NCI-H524 treated with DMSO at 0.1 percent for 48 hours (cell line): ENCODE results near the gene PIK3CD.
"Not testable (repeated sequence)": the region's sequence is repeated elsewhere in the genome, so short reads cannot be mapped to it uniquely, and the experiment has no call there.

Experiments used
- DNase-seq: peaks from one replicate; lab custom pipeline; 2025; lab: John Stamatoyannopoulos, UW

PIK3CD gene

DNA sequence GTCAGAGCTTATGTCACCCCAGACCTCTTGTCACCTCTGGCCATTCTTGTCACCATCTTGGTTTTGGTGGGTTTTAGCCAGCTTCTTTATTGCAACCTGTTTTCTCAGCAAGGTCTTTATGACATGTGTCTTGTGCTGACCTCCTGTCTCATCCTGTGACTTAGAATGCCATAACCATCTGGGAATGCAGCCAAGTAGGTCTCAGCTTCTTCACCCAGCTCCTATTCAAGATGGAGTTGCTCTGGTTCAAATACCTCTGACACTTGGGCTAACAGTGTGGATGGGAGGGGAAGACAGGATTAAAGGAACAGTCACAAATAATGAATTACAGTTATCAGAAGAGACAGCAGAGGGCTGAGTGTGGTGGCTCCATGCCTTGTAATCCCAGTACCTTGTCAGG lies 30.5 kb upstream of the PIK3CD start:
- no peak for DNase-seq

- no peak for DNase-seq
Observed at GRCh38 chr1:9624081-9624480, 27.4 kb upstream of the PIK3CD start.

DNA sequence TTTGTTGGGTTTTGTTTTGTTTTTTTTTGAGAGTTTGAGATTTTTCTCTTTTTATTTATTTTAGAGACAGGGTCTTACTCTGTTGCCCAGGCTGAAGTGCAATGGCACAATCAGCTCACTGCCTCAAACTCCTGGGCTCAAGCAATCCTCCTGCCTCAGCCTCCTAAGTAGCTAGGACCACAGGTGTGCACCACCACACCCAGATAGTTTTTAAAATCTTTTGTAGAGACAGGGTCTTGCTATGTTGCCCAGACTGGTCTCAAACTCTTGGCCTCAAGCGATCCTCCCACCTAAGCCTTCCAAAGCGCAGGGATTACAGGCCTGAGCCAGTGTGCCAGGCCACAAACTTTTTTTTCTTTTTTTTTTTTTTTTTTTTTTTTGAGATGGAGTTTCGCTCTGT lies 26.5 kb upstream of the PIK3CD start:
- not testable (repeated sequence) for DNase-seq

DNA sequence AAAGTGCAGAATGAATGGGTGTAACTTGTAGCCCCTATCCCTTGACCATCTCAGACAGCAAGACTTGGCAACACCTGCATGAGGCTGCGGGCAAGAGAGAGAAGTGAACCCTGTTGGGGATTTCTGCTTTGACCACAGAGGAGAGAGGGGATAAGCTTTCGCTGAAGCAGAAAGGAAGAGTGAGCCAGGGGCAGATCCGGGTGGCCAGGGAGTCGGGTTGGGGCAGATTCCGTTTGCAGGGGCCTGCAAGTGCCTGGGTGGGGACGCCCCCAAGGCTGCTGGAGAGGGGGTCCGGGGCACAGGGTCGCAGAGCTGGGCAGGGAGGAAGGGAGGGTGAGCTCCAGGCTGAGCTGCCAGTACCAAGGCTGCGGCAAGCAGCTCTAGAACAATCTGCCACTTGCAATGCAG lies 25.3 kb upstream of the PIK3CD start:
- DNase-seq: no peak

- DNase-seq: no peak
Observed at GRCh38 chr1:9628541-9629444, 22.7 kb upstream of the PIK3CD start.

GRCh38 chr1:9629445-9630201 lies 21.9 kb upstream of the PIK3CD start:
- no peak for DNase-seq

DNA sequence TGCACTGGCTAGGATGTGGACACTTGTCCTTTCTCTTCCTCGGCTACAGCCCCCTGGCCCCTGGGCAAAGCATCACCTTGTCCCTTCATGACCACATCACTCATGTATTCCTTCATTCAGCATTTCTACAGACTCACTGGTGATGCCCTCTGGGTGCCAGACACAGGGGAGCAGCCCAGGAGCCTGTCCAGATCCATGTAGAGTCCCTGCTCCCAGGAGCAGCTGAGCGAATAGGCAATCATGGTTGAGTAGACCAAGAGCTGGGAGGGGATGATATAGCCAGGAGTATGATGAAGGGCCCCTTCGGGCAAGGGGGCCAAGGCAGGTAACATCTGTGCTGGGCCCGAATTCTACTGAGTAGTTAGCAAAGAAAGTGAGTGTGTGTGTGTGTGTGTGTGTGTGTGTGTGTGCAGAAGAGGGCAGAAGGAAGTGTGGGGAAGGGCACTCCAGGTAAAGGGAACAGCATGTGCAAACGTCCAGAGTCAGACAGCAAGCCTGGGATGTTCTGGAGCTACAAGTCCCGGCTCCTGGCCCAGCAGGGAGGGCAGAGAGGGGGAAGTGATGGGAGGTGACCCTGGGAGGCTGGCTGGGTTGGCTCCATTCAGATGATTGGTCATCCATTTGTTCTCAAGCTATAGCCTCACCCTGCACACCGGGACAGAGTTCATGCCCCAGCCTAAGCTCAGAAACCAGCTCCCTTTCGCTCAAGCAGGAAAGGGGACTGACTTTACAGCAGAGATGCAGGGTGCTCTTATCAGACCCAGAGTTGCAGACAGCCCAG lies 21.0 kb upstream of the PIK3CD start:
- no peak for DNase-seq

- DNase-seq: no peak
Observed at GRCh38 chr1:9631613-9632012, 19.9 kb upstream of the PIK3CD start.

DNA sequence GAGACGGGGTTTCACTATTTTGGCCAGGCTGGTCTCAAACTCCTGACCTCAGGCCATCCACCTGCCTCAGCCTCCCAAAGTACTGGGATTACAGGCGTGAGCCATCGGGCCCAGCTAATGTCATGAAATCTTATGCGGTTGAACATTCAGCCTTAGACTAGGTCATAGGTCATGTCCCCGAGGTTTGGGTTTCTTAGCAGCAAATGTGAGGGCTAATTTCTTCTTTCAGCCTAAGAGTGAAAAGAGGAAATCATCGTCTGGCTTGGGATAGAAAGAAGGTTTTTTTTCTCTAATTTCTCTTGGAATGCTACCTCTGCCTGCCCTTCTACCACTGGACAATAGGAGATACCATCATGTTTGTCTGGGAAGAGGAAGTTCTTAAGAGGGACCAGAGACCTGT lies 18.0 kb upstream of the PIK3CD start:
- DNase-seq: no peak

- DNase-seq: no peak
Observed at GRCh38 chr1:9634582-9634981, 16.9 kb upstream of the PIK3CD start.

DNA sequence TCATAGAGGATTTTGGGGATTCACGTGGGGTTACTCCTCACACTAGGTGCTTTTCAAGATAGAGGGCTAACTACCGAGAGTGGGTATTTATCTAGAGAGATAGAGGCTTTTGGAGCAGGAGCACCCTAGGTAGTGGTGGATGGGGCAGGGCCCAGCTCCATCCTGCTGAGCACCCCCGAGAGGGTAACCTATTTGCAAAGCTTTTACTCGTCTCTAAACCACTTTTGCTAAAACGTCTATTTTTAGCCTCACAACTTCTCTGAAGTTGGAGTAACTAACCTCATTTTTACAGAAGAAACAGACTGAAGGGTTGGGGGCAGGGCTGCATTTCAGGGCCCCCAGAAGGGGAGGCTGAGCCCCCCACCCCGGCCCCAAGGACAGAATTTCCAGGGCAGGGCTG lies 12.3 kb upstream of the PIK3CD start:
- DNase-seq: no peak

DNA sequence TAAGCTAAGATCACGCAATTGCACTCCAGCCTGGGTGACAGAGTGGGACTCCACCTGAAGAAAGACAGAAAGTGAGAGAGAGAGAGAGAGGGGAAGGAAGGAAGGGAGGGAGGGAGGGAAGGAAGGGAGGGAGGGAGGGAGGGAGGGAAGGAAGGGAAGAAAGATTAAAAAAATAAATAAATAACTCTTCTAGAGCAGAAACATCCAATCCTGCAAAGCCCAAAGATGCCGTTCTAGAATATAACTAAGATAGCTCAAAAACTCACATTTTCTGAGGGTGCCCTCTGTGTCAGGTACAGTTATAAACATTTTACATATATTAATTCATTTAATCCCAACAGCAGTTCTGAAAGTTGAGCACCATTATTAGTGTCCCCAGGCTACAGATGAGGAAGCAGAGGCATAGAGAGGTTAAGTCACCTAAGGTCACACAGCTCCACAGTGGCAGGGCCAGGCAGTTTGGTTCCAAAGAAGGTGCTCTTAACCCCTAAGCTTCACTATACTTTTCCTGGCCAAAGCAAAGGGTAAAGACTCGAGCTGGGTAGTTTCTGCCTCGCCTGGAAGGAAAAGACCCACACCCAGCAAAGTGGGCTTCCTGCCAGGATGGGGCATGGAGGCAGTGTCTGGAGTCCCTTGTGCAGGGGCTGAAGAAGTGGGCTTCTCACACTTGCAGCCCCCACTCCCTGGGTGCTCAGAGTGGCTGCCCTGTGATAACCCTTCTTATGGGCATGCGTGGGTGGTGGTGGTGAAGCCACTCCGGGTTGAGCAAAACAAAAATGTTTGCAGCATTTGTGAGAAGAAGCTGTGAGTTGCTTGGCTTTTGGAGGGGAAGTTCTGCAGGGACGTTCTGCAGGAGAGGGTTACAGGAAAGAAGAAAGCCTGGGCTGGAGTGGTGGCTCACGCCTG lies 7.9 kb upstream of the PIK3CD start:
- DNase-seq: no peak

GRCh38 chr1:9646037-9646436 lies 5.5 kb upstream of the PIK3CD start:
- DNase-seq: no peak

DNA sequence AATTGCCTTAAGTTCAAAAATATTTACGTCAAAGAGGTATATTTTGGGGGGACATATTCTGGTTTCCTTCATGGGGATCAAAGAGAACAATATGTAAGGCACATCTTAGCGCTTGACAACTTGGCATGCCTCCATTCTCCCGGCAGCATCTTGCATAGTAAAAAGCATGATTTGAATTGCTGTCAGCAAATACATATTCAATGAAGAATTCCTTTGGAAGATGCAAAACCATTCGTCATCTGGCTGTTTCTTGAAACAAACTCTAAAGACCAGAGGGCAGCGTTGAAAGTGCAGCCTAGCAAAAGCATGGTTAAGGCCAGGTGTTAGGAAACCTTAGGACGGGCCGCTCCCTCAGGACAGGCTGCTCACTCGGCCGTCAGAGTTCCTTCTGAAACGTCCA lies 3.4 kb upstream of the PIK3CD start:
- DNase-seq: no peak

DNA sequence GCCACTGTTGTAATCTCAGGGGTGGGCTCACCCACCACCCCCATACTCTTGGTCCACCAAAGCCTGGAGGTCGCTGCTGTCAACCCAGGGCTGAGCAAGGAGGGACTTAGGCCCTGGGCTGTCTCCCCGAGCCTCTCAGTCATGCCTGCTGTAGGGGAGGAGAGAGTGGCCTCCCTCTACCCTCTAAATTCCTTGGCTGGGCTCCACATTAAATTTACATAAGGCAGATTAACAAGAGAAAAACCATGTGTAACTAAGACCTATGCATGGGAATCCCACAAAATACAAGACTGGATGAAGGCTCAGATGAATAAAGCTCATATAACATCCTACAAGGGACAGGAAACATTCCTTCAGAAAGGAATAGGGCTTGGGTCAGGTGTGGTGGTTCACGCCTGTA lies 1.8 kb upstream of the PIK3CD start:
- no peak for DNase-seq

- DNase-seq: no peak
Observed at GRCh38 chr1:9651220-9651564, 339 bp upstream of the PIK3CD start.

DNA sequence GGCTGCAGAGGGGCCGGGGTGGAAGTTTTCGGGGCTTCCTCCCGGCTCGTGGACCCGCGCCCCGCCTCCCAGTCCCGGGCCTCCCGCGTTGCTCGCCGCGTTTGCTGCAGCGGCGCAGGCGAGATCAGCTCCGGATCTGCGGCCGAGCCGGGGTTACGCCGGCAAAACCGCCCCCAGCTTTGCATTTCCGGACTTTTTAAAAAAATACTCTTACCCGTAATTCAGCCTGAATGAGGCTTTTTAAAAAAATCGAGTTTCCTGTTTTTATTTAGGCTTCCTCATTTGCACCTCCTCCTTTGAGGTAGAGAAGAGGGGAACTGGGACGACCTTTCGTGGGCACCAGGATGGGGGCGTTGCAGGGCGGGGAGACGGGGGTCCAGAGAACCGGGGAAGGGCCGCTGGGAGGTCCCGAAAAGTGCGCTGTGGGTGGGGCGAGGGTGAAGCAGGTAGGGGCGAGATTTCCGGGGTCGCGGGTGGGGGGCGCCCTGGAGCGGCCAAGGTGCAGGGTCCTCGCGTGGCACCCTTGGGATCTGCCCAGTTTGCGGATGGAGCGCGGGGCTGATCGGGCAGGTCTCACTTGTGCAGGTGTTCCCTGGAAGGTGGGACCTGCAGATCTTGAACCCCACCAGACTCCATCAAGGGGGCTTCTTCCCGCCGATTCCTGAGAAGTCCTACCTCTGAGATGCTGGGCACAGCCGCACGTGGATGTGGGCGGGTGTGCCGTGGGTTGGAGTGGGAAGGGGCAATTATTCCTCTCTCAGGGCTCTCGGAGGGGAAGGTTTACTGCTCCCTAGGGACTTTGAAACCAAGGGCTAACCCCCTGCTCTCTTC lies 1.1 kb downstream of the PIK3CD start:
- DNase-seq: no peak

- no peak for DNase-seq
Observed at GRCh38 chr1:9653210-9653490, 1.6 kb downstream of the PIK3CD start.

DNA sequence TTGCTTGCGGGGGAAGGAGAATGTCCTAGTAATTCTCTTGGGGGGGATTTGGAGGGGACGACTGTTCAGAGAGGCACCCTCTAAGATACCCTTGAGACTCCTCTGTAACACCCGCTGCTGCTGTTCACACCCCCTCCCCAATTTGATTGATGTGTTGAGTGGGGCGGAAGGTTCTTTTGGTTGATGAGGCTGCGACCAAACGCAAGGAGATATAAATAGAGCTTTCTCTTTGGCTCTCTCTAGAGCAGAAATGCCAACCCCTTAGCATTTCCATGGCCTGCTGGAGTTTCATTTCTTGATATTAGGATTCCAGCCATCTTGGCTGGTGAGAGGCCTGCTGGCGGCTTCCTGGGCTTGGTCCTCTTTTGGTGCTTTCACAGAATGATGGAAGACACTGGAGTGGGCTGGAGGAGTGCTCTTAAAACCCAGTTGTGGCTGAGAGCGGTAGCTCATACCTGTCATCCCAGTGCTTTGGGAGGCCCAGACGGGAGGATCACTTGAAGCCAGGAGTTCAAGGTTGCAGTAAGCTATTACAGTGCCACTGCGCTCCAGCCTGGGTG lies 2.0 kb downstream of the PIK3CD start:
- no peak for DNase-seq

DNA sequence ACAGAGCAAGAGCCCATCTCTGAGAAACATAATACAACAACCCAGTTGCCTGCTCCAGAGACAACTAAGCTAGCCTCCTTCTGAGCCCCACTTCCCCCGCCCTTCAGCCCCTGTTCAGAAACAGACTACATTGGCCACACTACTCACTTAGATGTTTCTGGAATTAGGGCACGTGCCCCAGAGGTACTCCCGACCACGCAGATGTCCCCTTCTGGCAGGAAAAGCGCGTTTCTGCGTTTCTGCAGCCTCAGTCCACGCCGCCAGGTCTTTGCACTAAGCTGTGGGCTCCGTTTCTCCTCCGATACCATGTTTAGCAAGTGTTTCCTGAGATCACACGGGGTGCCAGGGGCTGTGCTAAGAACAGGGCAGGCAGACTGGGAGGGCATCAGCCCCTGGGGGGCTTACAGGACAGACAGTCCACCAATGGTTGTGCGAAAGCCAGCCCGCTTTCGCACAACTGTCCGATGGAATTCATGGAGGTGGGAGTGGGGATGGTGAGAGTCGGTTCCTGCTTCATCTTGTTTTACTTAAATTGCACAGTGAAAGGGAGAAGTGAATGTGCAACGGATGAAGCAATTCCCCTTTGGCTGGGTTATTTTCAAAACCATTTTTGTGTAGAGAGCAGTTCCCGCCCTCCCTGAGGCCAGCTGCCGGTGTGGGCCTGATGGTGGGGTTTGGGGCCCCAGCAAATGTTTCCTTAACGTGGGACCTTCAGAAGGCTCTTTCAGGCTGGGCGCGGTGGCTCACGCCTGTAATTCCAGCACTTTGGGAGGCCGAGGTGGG lies 2.7 kb downstream of the PIK3CD start:
- DNase-seq: no peak
